Measurements from ENCODE around the gene FAM120A.

DNA sequence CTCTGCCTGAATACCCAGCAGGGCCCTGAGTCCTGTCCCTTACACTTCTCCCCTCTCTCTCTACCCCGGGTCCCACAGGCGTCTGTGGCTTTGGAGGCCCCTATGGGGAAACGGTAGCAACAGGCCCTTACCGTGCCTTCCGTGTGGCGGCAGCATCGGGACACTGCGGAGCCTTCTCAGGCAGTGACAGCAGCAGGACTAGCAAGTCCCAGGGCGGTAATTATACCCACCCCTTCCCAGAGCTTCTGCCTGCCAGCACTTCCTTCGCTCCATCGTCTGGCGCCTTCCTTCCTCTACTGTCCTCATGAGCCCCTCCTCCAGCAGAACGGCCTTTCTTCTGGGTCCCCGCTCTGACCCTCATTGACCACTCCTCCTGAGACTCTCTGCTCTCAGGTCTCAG, 107.0 kb downstream of the FAM120A start:
- TF ChIP-seq RAD21 (conservative IDR thresholded peaks at IDR 0.05) (no peak), TAF1 (IDR thresholded peaks at IDR 0.05; ENCODE audit: low read depth) (no peak), POLR2AphosphoS5 (IDR thresholded peaks at IDR 0.05) (no peak), SMC3 (conservative IDR thresholded peaks at IDR 0.05; ENCODE audit: poor library complexity) (no peak), EP300 (conservative IDR thresholded peaks at IDR 0.05; ENCODE audit: poor library complexity, severe bottlenecking) (no peak)
- TF ChIP-seq, protein P1, sequence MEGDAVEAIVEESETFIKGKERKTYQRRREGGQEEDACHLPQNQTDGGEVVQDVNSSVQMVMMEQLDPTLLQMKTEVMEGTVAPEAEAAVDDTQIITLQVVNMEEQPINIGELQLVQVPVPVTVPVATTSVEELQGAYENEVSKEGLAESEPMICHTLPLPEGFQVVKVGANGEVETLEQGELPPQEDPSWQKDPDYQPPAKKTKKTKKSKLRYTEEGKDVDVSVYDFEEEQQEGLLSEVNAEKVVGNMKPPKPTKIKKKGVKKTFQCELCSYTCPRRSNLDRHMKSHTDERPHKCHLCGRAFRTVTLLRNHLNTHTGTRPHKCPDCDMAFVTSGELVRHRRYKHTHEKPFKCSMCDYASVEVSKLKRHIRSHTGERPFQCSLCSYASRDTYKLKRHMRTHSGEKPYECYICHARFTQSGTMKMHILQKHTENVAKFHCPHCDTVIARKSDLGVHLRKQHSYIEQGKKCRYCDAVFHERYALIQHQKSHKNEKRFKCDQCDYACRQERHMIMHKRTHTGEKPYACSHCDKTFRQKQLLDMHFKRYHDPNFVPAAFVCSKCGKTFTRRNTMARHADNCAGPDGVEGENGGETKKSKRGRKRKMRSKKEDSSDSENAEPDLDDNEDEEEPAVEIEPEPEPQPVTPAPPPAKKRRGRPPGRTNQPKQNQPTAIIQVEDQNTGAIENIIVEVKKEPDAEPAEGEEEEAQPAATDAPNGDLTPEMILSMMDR (IDR thresholded peaks at IDR 0.05; ENCODE audit: poor library complexity, severe bottlenecking): no peak
- TF ChIP-seq, protein P2, sequence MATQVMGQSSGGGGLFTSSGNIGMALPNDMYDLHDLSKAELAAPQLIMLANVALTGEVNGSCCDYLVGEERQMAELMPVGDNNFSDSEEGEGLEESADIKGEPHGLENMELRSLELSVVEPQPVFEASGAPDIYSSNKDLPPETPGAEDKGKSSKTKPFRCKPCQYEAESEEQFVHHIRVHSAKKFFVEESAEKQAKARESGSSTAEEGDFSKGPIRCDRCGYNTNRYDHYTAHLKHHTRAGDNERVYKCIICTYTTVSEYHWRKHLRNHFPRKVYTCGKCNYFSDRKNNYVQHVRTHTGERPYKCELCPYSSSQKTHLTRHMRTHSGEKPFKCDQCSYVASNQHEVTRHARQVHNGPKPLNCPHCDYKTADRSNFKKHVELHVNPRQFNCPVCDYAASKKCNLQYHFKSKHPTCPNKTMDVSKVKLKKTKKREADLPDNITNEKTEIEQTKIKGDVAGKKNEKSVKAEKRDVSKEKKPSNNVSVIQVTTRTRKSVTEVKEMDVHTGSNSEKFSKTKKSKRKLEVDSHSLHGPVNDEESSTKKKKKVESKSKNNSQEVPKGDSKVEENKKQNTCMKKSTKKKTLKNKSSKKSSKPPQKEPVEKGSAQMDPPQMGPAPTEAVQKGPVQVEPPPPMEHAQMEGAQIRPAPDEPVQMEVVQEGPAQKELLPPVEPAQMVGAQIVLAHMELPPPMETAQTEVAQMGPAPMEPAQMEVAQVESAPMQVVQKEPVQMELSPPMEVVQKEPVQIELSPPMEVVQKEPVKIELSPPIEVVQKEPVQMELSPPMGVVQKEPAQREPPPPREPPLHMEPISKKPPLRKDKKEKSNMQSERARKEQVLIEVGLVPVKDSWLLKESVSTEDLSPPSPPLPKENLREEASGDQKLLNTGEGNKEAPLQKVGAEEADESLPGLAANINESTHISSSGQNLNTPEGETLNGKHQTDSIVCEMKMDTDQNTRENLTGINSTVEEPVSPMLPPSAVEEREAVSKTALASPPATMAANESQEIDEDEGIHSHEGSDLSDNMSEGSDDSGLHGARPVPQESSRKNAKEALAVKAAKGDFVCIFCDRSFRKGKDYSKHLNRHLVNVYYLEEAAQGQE (IDR thresholded peaks at IDR 0.05; ENCODE audit: borderline replicate concordance): no peak

Measured in neural cell (in vitro differentiated cells).